Measurements from ENCODE around the gene CASZ1.

The CASZ1 gene

DNA sequence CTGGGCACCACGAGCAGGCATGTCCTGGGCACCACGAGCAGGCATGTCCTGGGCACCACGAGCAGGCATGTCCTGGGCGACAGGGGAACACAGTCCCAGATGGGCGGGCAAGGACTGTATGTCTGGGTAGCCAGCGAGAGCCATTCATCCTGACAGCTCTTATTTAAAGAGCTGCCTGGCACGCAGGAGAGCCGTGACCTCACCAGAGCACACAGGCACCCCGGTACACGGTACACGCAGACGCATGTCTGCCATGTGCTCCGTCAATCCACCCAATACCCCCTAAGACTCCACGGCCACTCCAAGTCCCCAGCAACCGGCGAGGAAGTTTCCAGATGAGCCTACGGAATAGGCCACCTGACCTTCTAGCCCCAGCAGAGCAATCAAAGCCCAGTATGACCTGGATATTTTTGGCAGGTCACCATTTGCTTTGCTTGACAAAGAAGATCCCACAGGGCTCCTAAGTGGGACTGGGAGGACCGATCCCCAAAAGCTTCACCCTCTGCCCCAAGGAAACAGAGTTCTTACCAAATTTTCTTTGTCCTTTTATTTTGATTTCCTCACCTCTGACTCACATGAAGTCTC, 51.7 kb downstream of the CASZ1 start:
- DNase-seq = no peak

DNA sequence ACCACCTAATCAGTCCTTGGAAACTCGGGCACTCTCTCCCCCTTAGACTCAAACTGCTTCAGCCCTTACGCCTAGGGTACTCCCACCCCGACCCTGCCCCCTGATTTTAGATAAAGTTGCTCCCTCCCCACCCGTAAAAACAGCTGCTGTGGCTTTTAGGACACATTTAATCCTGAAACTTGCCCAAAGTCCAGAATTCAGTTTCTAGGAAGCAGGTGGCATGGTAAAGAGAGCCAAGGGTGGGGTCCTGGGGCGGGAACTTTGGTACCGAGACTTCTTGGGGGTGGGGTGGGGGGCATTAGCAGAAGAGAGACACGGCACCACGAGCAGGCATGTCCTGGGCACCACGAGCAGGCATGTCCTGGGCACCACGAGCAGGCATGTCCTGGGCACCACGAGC, 52.4 kb downstream of the CASZ1 start:
- DNase-seq = no peak

DNA sequence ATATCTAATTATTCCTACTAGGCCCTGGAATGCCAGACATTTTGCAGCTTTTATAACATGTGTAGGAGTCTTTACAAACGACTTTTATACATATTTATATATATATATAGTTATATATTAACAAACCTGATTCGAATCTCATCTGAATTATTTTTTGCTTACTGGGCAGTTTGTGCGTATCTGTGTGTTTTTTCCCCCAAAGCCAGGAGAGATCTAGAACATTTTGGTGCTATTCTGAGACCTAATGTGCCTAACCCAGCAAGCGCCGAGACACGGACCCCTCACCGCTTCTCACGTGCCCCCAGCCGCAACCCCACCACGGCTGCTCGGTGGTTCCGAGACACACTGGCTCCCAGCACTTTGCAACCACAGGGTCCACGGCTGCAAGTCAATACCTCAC, 54.8 kb downstream of the CASZ1 start:
- DNase-seq = no peak

DNA sequence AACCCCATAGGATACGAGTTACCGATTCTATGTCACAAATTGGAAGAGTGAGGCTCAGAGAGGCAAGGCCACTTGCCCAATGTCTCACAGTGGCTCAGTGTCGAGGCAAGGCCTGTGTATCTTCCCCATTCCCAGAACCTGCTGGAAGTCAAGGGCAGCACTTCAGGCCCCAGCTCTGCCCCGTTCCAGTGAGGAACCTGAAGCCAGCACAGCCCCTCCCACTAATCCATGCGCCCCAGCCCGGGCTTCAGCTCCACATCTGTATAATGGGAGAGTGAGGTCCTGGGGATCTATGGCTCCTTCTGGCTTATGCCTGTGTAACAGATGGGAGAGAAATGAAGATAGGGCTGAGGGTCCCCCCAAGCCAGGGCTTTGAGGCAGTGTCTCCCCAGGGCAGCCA, 56.3 kb downstream of the CASZ1 start:
- no peak for DNase-seq

DNA sequence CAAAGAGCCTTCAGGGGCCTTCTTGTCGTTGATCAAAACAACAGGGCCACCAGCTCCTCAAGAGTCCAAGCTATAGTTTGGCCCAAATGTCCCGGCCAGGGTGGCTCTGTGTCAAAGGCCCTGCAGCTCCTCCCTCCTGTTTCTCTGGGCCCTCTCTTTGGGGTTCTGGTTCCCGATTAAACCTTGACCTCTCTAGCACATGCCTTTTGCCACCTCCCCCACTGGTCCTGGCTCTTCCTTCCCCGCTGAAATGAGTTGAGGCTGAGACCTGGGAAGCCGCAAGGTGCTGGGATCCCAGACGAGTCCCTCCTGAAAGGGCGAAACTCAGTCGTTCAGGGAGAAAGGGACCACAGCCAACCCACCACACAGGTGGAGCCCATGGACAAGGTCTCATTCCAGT, 56.9 kb downstream of the CASZ1 start:
- DNase-seq = no peak

DNA sequence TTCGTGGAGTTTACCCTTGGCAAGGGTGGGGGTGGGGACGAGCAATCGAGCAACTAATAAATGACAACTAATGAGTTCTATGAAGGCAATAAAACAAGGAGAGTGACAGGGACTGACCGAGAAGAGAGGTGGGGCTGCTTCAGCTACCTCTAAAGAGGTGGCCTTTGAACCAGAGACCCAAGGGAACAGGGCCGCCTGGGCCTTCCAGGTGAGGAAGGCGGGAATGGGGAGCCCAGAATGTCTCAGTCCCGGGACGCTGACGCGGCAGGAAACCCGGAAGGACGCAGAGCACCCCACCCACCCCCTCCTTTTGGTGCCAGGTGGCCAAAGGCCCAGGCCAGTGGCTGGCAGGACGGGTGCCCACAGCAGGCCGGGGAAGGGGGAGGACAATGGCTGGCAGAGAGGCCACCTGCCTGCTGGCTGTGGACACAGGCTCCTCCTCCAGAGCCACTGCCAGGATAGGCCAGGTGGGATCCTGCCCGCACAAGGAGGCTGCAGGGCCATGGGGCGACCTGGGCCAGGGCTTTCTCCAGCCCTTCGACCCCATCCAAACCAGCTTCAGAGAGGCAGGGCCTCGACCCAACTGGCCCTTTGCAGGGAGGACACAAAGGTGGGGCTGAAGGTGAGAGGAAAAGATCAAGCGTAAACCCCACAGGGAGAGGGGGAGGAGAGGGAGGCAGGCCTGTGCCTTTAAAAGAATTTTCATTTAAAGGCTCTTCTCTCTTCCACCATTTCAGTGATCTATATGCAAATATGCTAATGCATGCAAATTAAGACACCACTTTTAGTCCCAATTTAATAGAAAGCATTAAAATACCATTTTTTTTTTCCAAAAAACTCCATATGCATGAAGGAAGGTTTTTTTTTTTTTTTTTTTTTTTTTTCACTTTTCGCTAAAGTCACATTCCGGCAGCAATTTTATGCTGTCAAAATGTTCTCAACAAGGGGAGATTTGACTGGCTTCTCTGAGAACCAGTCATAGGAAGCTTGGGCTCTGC, 58.1 kb downstream of the CASZ1 start:
- DNase-seq = no peak

DNA sequence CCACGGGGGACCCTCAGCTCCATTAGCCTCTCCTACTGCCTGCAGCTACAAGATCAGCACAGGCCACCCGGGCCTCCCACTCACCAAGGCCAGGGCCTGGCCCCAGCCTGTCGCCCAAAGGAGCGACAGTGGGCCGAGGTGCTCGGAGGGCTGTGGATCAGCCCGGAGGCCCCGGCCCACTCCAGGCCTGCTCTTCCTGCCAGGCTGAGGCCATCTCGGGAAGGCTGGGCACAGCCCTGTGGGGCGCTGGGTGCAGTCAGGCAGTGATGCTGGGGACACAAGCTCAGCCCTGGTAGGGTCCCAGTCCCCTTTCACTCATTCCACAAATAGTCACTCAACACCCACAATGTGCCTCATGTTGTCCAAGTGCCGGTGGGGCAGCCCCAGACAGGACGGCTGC, 58.8 kb downstream of the CASZ1 start:
- no peak for DNase-seq

DNA sequence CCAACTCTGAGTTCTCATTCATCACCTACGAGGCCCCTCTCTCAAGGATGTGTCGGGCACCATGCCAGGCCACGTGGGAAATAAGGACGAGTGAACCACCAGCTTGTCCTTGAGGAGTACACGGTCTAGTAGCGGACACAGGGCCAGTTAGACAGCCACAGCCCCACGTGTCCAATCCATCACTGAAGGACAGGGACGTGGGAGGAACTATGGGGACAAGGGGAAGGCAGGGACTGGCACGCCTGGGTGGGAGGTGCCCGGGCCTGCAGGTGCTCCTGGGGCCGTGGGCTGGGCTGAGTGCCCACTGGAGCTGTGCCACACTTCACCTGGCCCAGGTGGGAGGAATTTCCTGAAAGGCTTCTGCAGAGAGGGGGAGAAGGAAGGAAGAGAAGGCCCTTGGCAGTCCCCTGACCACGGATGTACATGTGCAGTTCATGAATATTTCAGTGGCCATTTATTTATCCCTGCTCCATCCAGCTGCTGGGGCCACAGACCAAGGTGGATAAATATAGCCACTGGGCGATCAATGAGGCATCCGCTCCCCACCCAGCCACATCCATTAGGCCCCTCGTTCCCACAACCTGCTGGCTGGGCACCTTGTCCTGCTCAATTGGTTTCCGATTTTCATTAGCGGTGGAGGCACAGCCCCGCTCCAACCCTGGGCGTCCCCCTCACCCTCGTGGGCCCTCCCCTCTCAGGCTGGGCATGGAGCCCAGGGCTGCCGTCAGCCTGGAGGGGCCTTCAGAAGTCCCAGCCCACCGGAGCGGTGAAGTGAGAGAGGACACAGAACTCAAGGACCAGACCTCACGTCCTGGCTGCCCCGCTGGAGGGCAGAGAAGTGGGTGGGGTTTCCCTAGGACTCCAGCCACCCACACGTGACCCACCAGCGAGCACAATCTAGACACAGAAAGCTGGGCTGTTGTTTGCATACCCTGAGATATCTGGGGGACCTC, 59.5 kb downstream of the CASZ1 start:
- DNase-seq = no peak

DNA sequence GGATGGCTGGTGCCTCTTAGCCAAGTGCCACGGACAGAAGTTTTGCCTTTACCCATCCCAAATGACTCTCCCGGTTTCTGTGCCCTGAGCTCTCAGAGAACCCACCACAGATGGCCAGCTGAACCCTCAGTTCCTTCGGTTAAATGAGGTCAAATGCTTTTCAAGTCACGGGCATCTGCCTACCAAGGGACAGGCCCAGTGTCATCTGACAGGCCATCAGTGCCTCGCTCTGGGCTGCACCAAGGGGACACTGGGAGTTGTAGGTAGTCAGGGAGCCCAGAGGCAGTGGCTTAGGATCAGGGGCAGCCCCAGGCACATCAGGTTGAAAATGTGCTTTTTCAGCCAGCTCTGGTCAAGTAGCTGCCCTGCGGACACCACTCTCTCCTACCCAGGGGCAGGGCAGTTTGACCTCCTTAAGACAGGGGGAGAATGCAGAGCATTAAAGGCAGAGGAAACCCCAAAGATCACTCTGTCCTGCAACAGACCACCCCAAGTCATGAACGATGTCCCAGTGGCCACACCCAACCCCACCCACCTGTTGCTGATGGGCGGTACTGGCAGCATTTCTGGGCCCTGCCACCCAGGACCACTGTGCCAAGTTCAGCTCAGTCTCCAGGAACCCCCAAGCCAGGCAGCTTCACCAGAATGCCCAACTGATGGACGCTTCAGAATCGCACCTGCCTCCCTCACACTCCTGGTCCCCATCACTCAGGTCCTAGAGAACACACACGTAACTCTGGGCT, 60.7 kb downstream of the CASZ1 start:
- no peak for DNase-seq

DNA sequence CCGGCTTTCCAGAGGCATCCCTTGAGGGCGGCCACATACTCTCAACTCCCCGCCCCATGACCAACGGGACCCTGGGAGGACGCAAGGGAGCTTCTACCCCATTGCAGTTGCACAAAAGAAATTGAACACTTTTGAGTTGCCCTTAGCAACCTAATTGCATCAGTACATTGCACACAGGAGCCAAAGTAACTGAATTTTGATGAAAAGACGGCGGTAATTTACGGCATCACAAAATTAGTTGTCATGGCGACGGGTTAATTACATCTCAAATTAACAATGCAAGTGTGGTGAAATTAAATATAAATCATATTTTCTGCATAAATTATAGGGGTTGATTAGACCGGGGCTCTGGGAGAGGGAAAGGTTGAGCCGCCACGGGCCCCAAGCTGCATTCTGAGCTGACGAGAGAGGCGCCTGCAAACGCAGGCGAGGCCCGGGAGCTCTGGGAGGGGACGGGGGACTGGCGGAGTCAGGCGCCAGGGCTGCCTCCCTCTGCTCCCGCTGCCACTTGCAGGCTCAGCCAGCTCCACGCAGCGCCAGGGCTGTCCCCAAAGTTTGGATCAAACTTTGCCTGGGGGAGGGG, 61.4 kb downstream of the CASZ1 start:
- DNase-seq = no peak

DNA sequence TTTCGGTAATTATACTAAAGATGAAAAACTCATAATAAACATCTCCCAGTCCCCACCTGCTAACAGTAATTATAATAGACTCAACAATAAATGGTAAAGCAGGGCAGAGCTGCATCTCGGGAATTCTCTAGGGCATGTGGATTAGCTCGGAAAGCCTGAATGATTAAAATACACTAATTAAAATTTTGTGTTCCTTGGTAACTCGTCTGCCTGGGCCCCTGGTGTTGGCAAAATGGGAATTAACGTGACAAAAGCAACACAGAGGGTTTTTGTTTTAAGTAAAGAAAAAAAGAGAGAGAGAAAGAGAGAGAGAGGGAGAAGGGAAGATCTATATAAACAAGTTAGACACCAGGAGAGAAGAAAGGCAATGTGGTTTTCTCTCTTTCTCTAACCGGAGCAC, 62.1 kb downstream of the CASZ1 start:
- DNase-seq = no peak

DNA sequence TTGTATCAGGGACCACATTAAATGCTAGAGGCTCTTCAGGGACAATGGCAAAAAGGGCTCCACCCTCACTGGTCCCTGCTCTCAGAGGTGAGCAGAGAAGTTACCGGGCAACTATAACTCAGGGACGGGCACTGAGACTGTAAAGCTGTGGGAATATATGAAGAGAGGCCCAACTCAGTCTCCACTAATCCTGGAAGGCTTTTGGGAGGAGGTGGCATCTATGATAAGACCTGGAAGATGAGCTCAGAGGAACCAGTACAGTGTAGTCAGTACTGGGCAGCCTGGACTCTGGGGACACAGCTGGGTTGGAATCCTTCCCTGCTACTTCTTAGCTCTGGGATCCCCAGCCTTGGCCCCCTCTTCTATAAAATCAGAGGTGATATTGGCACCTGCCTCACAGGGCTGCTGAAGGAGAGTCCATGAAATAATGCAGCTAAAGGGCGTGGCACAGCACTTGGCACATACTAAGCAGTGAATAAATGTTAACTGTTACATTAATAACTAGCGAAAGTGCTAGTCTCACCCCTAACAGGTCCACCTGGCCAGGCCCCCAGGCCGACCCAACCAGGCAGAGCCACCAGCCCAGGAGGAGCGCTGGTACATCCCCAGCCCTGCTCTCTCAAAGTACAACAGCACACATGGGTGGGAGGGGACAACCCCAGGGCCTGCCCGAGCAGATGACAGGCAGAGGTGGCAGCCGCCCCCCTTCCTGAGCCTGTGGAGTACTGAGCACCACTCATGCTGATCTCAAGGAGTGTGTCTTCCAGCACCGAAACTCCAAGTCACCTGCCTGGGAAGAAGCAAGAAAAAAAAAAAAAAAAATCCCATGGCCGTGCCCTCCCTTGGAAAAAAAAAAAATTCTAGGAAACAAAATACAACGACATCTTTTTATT, 62.7 kb downstream of the CASZ1 start:
- no peak for DNase-seq

DNA sequence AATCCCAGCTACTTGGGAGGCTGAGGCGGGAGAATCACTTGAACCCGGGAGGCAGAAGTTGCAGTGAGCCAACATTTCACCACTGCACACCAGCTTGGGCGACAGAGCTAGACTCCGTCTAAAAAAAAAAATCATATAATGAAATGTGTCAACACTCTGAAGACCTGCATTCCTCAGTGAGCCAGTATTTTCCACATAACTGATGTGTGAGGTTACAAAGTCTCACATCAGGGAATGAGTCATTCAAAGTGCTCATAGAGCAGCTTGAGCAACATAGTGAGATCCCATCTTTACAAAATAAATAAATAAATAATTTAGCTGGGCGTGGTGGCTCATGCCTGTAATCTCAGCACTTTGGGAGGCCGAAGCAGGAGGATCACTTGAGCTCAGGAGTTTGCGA, 65.5 kb downstream of the CASZ1 start:
- no peak for DNase-seq

DNA sequence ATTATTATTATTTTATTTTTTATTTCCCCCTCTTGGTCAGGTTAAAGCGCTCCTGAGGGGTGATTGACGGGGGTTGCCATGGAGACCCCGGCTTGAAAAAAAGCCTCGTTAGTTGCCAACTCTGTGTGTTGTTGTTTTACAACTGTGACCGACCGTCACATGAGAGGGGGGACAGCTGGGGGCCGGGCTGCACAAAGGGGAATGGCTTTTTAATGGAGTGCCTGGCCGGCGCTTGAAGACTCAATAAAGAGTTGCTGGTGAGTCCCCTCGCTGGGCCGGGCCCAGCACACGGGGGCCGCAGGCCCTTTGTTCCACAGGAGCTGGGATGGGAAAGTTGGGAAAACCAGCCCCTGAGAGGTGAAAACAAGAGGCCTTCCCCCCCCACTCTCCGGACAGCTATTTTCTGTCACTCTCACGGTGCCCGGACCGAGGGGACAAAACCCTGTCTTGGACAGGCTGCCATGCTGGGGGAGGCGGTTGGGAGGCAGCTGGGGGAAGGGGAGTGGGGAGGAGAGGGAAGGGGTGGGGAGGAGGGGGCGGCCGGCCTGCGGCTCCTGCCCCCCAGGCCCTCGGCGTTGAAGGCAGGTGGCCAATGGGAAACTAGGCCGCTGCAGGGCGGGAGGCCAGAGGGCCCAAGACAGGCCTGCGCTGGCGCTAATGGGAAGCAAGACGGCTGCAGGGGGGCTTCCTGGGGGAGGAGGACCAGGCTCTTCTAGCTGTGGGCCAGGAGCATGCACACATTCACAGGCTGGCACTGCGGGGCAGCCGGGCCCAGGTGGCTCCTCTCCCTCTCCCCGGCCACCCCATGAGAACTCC, 67.6 kb downstream of the CASZ1 start:
- DNase-seq = no peak

DNA sequence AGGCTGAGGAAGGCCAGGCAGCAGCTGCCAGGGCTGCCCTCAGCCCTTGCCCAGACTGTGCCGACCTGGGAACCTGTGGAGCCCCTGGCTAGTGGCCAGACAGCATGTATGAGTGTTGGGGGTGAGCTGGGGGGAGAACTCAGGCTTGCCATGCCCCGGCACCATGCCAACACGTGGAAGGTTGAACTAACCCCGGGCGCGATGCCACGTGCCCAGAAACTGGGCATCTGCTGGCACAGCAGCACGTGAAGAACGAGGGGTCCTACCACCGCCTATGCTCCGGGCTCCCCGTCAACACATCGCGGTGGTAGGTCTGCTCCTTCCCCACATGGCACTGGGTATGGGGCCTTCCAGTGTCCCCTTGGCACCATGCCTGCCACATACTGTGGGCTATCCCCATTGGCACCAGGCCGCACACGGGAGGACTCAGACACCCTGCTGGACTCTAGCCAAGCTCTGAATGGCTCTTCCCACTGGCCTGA, 68.7 kb downstream of the CASZ1 start:
- DNase-seq = no peak

DNA sequence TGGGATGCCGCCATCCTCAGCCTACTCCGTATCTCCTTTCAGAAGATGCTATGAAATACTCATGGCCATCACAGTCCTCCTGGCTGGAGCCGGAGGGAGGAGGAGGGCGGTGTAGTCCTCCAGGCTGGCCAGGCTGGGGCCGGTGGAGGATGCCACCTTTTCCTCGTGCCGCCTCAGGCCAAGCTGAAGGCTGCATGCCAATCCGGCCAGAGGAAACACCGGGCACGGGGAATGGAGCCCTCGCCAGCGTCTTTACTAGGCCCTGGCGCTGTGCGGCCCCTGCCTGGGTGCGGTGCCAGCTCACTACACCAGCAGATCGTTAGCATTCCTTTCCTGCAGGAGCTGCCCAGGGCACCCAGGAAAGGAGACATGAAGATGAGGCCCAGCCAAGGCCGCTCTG, 70.1 kb downstream of the CASZ1 start:
- DNase-seq = no peak

DNA sequence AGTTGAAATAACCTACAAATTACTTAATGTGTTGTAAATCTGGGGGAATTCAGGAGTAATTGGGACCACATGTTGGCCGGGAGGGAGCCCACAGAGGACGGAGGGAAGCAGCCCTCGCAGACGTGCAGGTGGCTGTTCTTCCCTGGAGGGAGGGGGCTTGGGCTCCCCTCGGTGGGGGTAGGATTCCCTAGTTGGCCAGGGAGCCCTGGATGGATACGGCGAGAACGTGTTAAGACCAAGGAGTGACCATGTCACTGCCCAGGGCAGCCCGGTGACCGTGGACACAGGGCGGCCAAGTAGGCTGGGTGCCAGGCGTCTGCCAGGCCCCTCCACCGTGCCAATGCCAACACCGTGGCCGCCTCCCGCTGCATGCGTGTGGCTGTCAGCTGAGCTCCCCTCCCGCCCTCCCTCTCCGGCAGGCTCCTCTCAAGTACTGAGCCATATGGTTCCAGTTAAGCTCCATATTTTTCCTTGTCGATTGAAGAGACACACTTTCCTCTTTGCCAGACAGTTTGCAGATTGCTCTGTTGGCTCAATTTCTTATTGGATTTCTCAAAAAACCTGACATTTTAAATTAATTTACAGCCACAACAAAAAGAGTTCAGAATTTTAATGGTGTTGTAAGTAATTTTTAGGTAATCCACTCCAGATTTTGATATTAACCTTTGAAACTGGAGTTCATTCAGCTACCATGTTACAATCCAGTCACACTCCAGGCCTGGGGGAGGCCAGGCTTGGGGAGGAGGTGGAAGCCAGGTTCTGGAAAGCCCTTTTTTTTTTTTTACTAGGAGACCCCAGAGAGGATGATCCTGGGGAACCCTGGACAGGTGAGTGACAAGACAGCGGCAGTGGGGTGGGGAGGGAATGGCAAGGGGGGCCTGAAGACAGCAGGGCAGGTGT, 71.2 kb downstream of the CASZ1 start:
- no peak for DNase-seq

DNA sequence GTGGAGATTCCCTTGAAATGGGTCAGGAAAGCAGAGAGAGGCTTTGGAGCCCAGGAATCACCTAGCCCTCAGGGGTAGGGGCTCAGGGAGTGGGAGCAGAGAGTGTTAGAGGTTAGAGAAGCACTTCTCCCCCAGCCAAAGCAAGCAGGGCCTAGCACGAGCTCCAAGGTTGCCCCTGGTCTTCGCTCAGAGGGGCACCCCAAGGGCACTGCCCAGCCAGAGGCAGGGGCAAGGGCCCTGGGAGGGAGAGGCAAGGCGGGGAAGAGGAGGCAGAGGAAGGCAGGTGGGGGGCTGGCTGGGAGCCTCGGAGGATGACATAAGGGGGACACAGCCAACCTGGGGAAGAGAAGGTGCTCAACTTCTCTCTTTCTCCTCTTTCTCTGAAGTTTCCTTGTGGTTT, 71.9 kb downstream of the CASZ1 start:
- DNase-seq = no peak

DNA sequence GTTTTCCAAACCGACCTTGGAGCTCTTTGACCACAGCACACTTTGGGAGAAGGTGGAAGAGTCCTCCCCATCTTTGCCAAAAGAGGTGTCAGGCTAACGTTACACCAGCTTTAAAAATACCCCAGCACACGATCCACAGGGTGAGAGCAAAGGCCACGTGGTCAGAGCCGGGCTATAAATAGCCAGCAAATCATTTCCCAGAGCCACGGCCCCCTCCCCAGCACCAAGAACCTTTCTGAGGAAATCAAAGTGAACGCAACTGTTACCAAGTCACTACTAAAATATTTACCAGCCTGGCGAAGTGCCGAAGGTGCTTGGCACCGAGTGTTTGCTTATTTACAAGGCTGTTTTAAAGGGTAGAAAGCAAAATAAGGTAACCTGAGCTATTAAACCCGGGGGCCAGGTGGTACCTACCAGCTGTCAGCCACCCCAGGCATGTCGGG, 72.4 kb downstream of the CASZ1 start:
- no peak for DNase-seq

Measured in CD4-positive, alpha-beta T cell treated with Interleukin-17A for 4 hours (primary cell).